HG03342 (cell line): ENCODE measurements around the gene MGAT4C.

Source experiments
- ATAC-seq: cut with Tn5 transposase; IDR thresholded peaks from one replicate; pipeline ENCODE4 v1.9.1; 2021; ENCODE audit warnings: mild to moderate bottlenecking, moderate library complexity; ENCODE audit not compliant: unreplicated experiment

Gene MGAT4C

GRCh38 chr12:85985996-85986395 is 270.2 kb downstream of the MGAT4C start:
- ATAC-seq = no peak

- ATAC-seq = no peak
Measured at GRCh38 chr12:85983601-85984000, 272.6 kb downstream of the MGAT4C start.

DNA sequence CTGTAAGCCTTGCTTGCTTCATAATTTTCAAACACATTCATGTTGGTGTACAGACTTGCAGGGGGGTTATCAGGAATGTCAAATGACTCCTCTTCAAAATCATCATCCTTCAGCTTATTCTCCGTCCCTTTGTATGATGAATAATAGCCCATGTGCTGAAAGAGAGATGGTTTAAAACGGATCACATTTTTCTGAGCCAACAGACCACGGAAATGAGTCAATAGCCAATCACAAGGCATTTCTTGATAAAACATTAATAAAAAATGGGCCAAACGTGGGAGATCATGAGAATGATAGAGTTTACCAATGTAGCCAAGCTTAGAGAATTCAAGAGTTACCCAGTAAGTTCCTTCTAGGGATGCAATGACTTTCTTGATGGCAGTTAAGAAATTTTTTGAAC is 276.6 kb downstream of the MGAT4C start:
- no peak for ATAC-seq

- no peak for ATAC-seq
Measured at GRCh38 chr12:85975716-85976115, 280.5 kb downstream of the MGAT4C start.

- ATAC-seq = no peak
Measured at GRCh38 chr12:85971800-85972199, 284.4 kb downstream of the MGAT4C start.

DNA sequence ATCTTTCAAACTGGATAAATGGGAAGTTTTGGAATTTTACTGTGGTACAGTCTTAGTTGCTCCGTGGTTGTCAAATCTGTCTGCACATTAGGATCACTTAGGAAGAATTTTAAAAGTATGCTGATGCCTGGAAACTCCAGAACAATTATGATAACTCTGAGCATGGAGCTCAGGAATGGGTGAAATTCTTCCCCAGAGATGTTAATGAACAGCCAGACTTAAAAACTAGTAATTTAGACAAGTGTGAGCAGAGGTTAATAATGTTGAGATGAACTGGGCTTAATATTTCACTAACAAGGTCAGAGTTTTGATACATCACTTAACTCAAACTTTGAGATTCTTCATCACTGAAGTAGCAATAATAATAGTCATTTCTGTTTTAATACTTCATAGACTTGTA is 287.6 kb downstream of the MGAT4C start:
- ATAC-seq = no peak

DNA sequence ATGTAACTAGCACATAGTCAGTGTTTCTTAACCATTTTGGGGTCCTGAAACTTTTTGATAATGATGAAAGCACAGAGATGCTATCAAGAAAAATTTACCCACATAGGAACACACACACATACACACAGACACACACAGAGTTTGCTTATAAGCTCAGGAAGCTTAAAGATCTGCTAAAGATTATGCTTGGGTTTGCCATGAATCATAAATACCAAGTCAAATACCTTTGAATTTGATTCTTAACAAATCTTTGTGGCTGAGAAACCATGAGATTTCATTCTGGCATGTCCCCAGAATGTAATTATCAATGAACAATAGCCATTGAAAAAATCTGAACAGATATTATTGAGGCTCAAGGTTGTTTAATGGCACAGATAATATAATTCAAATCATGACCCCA is 292.9 kb downstream of the MGAT4C start:
- ATAC-seq = no peak

- ATAC-seq = no peak
Measured at GRCh38 chr12:85956081-85956480, 300.1 kb downstream of the MGAT4C start.

- no peak for ATAC-seq
Measured at GRCh38 chr12:85955127-85955526, 301.1 kb downstream of the MGAT4C start.

- ATAC-seq = no peak
Measured at GRCh38 chr12:85951823-85952222, 304.4 kb downstream of the MGAT4C start.

DNA sequence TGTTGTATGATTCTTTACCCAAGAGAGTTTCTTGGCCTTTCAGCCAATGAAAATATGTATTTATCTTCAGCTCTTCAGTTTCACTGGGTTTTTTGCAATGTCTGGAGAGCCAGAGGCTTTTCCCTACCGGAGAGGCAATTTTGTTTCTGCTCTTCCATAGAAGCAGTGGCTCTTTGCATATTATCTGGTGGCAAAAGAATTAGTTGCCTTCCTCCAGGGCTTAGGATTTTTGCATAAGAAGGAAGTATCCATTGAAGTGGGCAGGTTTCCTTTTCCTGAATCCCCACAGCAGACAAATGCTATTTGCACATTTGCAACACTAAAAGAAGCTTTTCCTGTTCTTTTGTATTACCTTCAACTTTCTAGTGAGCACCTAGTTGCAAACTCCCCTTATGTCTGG is 306.9 kb downstream of the MGAT4C start:
- no peak for ATAC-seq

GRCh38 chr12:85948340-85948739 is 307.9 kb downstream of the MGAT4C start:
- no peak for ATAC-seq

GRCh38 chr12:85947286-85947685 is 308.9 kb downstream of the MGAT4C start:
- ATAC-seq = no peak

GRCh38 chr12:85946375-85946774 is 309.8 kb downstream of the MGAT4C start:
- no peak for ATAC-seq

GRCh38 chr12:85927166-85927565 is 329.0 kb downstream of the MGAT4C start:
- ATAC-seq = no peak

- no peak for ATAC-seq
Measured at GRCh38 chr12:85923767-85924331, 332.3 kb downstream of the MGAT4C start.

- peak; percentile 79 for ATAC-seq
Measured at GRCh38 chr12:85920324-85920947, 335.8 kb downstream of the MGAT4C start.
